Neural crest cell (in vitro differentiated cells): Measurements from ENCODE around the gene GFI1. TPM values are rescaled to one million over a fixed set of nuclear protein-coding genes. Genes with fewer than 3 reads are reported as not detected.

Experiments
- DNase-seq: peaks from one replicate; pipeline ENCODE4 v3.0.0; 2021; ENCODE audit warnings: low read depth, mixed read lengths, low spot score
- H3K27ac Mint-ChIP-seq: one replicate; pipeline ENCODE4 v1.8.0; 2021; ENCODE audit warnings: mild to moderate bottlenecking, mixed read lengths; ENCODE audit not compliant: unreplicated experiment
- H3K27me3 Mint-ChIP-seq: 2 replicates; pipeline ENCODE4 v1.8.0; 2021; ENCODE audit warnings: low read depth, mild to moderate bottlenecking, mixed read lengths
- H3K36me3 Mint-ChIP-seq: 2 replicates; pipeline ENCODE4 v1.8.0; 2021; ENCODE audit warnings: low read depth, mild to moderate bottlenecking, mixed read lengths
- H3K4me1 Mint-ChIP-seq: 2 replicates; pipeline ENCODE4 v1.8.0; 2021; ENCODE audit warnings: mixed read lengths
- H3K4me3 Mint-ChIP-seq: one replicate; pipeline ENCODE4 v1.8.0; 2021; ENCODE audit warnings: mild to moderate bottlenecking, mixed read lengths
- H3K9me3 Mint-ChIP-seq: 2 replicates; pipeline ENCODE4 v1.8.0; 2021; ENCODE audit warnings: mixed read lengths
- total RNA-seq: library from RNA; stranded (reverse); gene quantifications from 2 replicates; pipeline ENCODE4 v1.2.1, GENCODE V29; 2021
- TF ChIP-seq, protein P1 (sequence below): fragments of 200-600 bp; sonication (generic); conservative IDR thresholded peaks from 2 replicates; pipeline ENCODE4 v1.5.0; 2021; ENCODE audit warnings: antibody characterized with exemption, mild to moderate bottlenecking

The GFI1 gene
- total RNA-seq, 1 donor from 2014 or later = 0.16 TPM

GRCh38 chr1:92466683-92467352, 19.9 kb downstream of the GFI1 start:
- Mint-ChIP-seq H3K27me3 (peaks cover 14% of the 10 kb centered on the region), H3K27ac (no peak overlapping the region), H3K36me3 (no peaks in the 10 kb centered on the region), H3K4me3 (no peak overlapping the region), H3K9me3 (no peaks in the 10 kb centered on the region), H3K4me1 (no peaks in the 10 kb centered on the region)
- TF ChIP-seq, protein P1, sequence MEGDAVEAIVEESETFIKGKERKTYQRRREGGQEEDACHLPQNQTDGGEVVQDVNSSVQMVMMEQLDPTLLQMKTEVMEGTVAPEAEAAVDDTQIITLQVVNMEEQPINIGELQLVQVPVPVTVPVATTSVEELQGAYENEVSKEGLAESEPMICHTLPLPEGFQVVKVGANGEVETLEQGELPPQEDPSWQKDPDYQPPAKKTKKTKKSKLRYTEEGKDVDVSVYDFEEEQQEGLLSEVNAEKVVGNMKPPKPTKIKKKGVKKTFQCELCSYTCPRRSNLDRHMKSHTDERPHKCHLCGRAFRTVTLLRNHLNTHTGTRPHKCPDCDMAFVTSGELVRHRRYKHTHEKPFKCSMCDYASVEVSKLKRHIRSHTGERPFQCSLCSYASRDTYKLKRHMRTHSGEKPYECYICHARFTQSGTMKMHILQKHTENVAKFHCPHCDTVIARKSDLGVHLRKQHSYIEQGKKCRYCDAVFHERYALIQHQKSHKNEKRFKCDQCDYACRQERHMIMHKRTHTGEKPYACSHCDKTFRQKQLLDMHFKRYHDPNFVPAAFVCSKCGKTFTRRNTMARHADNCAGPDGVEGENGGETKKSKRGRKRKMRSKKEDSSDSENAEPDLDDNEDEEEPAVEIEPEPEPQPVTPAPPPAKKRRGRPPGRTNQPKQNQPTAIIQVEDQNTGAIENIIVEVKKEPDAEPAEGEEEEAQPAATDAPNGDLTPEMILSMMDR = no peak
- no peak for DNase-seq

GRCh38 chr1:92465256-92465647, 21.5 kb downstream of the GFI1 start:
- Mint-ChIP-seq H3K27ac (no peak overlapping the region), H3K27me3 (peaks cover 6% of the 10 kb centered on the region), H3K9me3 (no peaks in the 10 kb centered on the region), H3K36me3 (no peaks in the 10 kb centered on the region), H3K4me1 (no peaks in the 10 kb centered on the region), H3K4me3 (no peak overlapping the region)
- DNase-seq = no peak
- TF ChIP-seq, protein P1 = no peak

DNA sequence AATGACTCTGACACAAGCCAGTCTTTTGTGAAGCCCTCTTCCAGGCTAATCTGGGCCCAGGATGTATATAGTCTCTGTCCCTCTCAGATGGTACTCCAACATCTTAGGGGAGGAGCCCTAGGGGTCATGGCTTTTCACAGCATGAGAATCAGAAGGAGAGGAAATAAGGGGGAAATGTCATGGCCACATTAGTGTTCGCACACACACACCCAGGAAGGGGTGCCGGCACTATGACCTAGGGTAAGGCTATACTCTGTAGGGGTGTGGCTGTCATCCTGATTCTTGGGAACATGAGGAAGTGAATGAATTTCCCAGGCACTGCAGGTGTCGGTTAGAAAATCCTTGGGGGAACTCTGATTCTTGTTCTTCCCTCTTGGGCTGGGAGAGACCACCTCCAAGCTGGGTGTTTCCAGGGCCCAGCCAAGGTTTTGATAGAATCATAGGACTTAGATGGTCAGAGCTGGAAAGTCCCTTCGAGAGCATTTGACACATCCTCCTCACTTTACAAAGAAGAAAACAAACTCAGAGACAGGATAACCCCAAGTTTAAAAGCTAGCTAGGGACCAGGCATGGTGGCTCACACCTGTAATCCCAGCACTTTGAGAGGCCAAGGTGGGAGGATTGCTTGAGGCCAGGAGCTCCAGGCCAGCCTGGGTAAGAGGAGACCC, 22.0 kb downstream of the GFI1 start:
- Mint-ChIP-seq H3K9me3 (no peaks in the 10 kb centered on the region), H3K36me3 (no peaks in the 10 kb centered on the region), H3K27me3 (peaks cover 3% of the 10 kb centered on the region), H3K27ac (no peak overlapping the region), H3K4me1 (no peaks in the 10 kb centered on the region), H3K4me3 (no peak overlapping the region)
- TF ChIP-seq, protein P1 = no peak
- DNase-seq = no peak

- H3K9me3 Mint-ChIP-seq = no peaks in the 10 kb centered on the region
- H3K27me3 Mint-ChIP-seq = no peaks in the 10 kb centered on the region
- H3K36me3 Mint-ChIP-seq = no peaks in the 10 kb centered on the region
- no peak overlapping the region for H3K4me3 Mint-ChIP-seq
- TF ChIP-seq, protein P1 = no peak
- DNase-seq = no peak
- no peaks in the 10 kb centered on the region for H3K4me1 Mint-ChIP-seq
- H3K27ac Mint-ChIP-seq = no peak overlapping the region
Observed at GRCh38 chr1:92461364-92462097, 25.2 kb downstream of the GFI1 start.

DNA sequence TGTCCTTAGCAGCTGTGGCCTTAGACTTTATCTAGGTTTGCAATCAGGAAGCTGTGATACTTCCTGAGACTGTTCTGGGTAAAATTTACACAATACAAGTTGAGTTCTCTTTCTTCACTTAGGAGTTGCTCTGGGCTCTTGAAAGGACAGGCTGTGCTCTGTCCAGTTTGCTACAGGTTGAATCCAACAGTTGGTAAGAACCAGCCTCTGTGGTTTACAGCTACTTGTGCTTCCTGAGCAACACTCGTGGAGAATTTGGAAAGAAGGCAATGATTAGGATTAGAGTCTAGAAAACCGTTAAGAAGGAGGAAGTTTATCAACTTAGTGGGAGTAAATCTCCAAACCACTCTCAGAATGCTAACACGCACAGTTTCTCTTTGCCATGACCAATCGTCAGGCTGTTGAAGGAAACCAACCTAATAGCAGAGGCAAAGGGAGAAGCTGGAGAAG, 26.8 kb downstream of the GFI1 start:
- H3K9me3 Mint-ChIP-seq = no peaks in the 10 kb centered on the region
- no peaks in the 10 kb centered on the region for H3K36me3 Mint-ChIP-seq
- no peak for DNase-seq
- TF ChIP-seq, protein P1 = no peak
- no peaks in the 10 kb centered on the region for H3K27me3 Mint-ChIP-seq
- H3K4me1 Mint-ChIP-seq = no peaks in the 10 kb centered on the region
- H3K4me3 Mint-ChIP-seq = no peak overlapping the region
- no peak overlapping the region for H3K27ac Mint-ChIP-seq
